Neural progenitor cell (in vitro differentiated cells): ENCODE measurements around the gene F11R.
"Not testable (repeated sequence)": the region's sequence is repeated elsewhere in the genome, so short reads cannot be mapped to it uniquely, and the experiment has no call there.

Source experiments
- CTCF ChIP-seq: fragments of 200-600 bp; sonication (generic); IDR thresholded peaks from 2 replicates; pipeline ENCODE4 v1.5.1; 2017; ENCODE audit warnings: antibody characterized with exemption, mild to moderate bottlenecking
- EZH2 ChIP-seq: fragments of 200-600 bp; sonication (generic); IDR thresholded peaks from 2 replicates; pipeline ENCODE4 v1.6.1; 2017; ENCODE audit warnings: antibody characterized with exemption, mild to moderate bottlenecking, moderate library complexity
- EZH2phosphoT487 ChIP-seq: fragments of 200-600 bp; sonication (generic); IDR thresholded peaks from 2 replicates; pipeline ENCODE4 v1.6.1; 2017; ENCODE audit warnings: antibody characterized with exemption

DNA sequence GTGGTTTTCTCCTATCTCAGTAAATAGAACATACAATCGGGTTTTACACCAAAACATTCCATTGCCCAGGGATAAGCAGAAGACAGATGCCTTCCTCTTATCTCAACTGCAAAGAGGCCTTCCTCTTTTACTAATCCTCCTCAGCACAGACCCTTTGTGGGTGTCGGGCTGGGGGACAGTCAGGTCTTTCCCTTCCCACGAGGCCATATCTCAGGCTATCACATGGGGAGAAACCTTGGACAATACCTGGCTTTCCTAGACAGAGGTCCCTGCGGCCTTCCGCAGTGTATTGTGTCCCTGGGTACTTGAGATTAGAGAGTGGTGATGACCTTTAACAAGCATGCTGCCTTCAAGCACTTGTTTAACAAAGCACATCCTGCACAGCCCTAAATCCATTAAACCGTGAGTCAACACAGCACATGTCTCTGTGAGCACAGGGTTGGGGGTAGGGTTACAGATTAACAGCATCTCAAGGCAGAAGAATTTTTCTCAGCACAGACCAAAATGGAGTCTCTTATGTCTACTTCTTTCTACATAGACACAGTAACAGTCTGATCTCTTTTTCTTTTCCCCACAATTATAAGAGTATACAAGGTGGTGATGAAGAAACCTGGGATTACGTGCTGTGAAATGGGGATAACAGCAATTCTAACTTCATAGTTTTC, 71.6 kb downstream of the F11R start:
- not testable (repeated sequence) for TF ChIP-seq CTCF, EZH2, EZH2phosphoT487
